Thymus (tissue), 11 donors: ENCODE measurements around the gene KCTD19. TPM values are rescaled to one million over a fixed set of nuclear protein-coding genes. Genes with fewer than 3 reads are reported as not detected.

Experiments
- DNase-seq, 9 donors: peaks; one replicate each; pipeline ENCODE4 v3.0.0-alpha.2; 2013; ENCODE audit warnings: low spot score in 9 of 9, low read depth in 6 of 9, missing footprints in 1 of 9
- H3K27ac ChIP-seq, 2 donors: one replicate each; pipeline ENCODE4 v1.5.1; 2013; ENCODE audit warnings: control low read depth in 1 of 2, low read depth in 1 of 2, low read length in 1 of 2, mild to moderate bottlenecking in 1 of 2, moderate library complexity in 1 of 2
- H3K27me3 ChIP-seq, 2 donors: one replicate each; pipeline ENCODE4 v1.5.1; 2013; ENCODE audit warnings: low read length in 1 of 2; ENCODE audit not compliant: control insufficient read depth in 2 of 2, insufficient read depth in 1 of 2
- H3K36me3 ChIP-seq, 2 donors: one replicate each; pipeline ENCODE4 v1.5.1; 2013; ENCODE audit warnings: low read length in 1 of 2, mild to moderate bottlenecking in 1 of 2, moderate library complexity in 1 of 2; ENCODE audit not compliant: control insufficient read depth in 2 of 2, insufficient read depth in 2 of 2
- H3K4me1 ChIP-seq, 2 donors: one replicate each; pipeline ENCODE4 v1.5.1; 2013; ENCODE audit warnings: low read length in 2 of 2; ENCODE audit not compliant: control insufficient read depth in 2 of 2, insufficient read depth in 2 of 2
- H3K4me3 ChIP-seq, 2 donors: one replicate each; pipeline ENCODE4 v1.5.1; 2013; ENCODE audit warnings: low read length in 2 of 2, control low read depth in 1 of 2, mild to moderate bottlenecking in 1 of 2
- H3K9me3 ChIP-seq, 2 donors: one replicate each; pipeline ENCODE4 v1.5.1; 2013; ENCODE audit warnings: low read length in 1 of 2, mild to moderate bottlenecking in 1 of 2; ENCODE audit not compliant: control insufficient read depth in 2 of 2, insufficient read depth in 1 of 2
- WGBS: extraction: QIAGEN DNeasy Blood & Tissue Kit; methylation state at CpG from one replicate; pipeline ENCODE4 v1.1.7; 2013; 5-methylcytosine and 5-hydroxymethylcytosine counted together
- polyA plus RNA-seq: library from polyadenylated mRNA; stranded (reverse); fragments of 200-250 nt; gene quantifications from one replicate; pipeline ENCODE4 v1.2.3, GENCODE V29; 2013
- total RNA-seq: library from RNA; stranded (reverse); fragments of 120-200 nt; gene quantifications from one replicate; pipeline ENCODE4 v1.2.4, GENCODE V29; 2013
- donor health status: healthy.

Gene KCTD19
- total and polyA plus RNA-seq, 2 donors = 0.19 to 0.34 TPM

- peaks cover 0 to 3% of the 10 kb centered on the region in 2 donors for H3K36me3 ChIP-seq
- H3K4me3 ChIP-seq = no peak overlapping the region
- no peaks in the 10 kb centered on the region for H3K9me3 ChIP-seq
- DNase-seq = no peak
- H3K27ac ChIP-seq = no peak overlapping the region
- no peaks in the 10 kb centered on the region for H3K4me1 ChIP-seq
- no peaks in the 10 kb centered on the region for H3K27me3 ChIP-seq
- WGBS = 98% methylated on average over 4 of the region's 4 CpGs
Measured at GRCh38 chr16:67271446-67271845, 55.1 kb downstream of the KCTD19 start.

- H3K4me3 ChIP-seq = no peak overlapping the region
- no peak overlapping the region for H3K27ac ChIP-seq
- DNase-seq = no peak
- H3K4me1 ChIP-seq = no peaks in the 10 kb centered on the region
- no peaks in the 10 kb centered on the region for H3K36me3 ChIP-seq
- WGBS = 91% methylated on average over 11 of the region's 11 CpGs
- H3K27me3 ChIP-seq = no peaks in the 10 kb centered on the region
- H3K9me3 ChIP-seq = no peaks in the 10 kb centered on the region
Measured at GRCh38 chr16:67270931-67271338, 55.6 kb downstream of the KCTD19 start.

GRCh38 chr16:67269766-67270165 lies 56.8 kb downstream of the KCTD19 start:
- 82% methylated on average over 5 of the region's 5 CpGs for WGBS
- H3K36me3 ChIP-seq = no peaks in the 10 kb centered on the region

GRCh38 chr16:67268136-67268579 lies 58.4 kb downstream of the KCTD19 start:
- Histone ChIP-seq H3K27me3 (peaks cover 0 to 8% of the 10 kb centered on the region in 2 donors), H3K4me3 (no peak overlapping the region), H3K4me1 (no peaks in the 10 kb centered on the region), H3K36me3 (no peaks in the 10 kb centered on the region), H3K9me3 (no peaks in the 10 kb centered on the region), H3K27ac (no peak overlapping the region)
- DNase-seq = no peak
- 95% methylated on average over 5 of the region's 5 CpGs for WGBS

More at GRCh38 chr16:67269766-67270165, 56.8 kb downstream of the KCTD19 start:
- DNase-seq = no peak
- H3K27ac ChIP-seq = no peak overlapping the region
- H3K9me3 ChIP-seq = no peaks in the 10 kb centered on the region
- no peak overlapping the region for H3K4me3 ChIP-seq
- peaks cover 0 to 7% of the 10 kb centered on the region in 2 donors for H3K27me3 ChIP-seq
- no peaks in the 10 kb centered on the region for H3K4me1 ChIP-seq

- Histone ChIP-seq H3K27ac (no peak overlapping the region), H3K4me1 (no peaks in the 10 kb centered on the region), H3K9me3 (no peaks in the 10 kb centered on the region), H3K36me3 (no peaks in the 10 kb centered on the region), H3K4me3 (no peak overlapping the region), H3K27me3 (peaks cover 0 to 10% of the 10 kb centered on the region in 2 donors)
- no peak for DNase-seq
- WGBS = 82% methylated on average over 8 of the region's 8 CpGs
Measured at GRCh38 chr16:67265834-67266233, 60.7 kb downstream of the KCTD19 start.

GRCh38 chr16:67264866-67265265 lies 61.7 kb downstream of the KCTD19 start:
- Histone ChIP-seq H3K36me3 (no peaks in the 10 kb centered on the region), H3K9me3 (no peaks in the 10 kb centered on the region), H3K4me1 (no peaks in the 10 kb centered on the region), H3K27me3 (peaks cover 0 to 10% of the 10 kb centered on the region in 2 donors), H3K27ac (no peak overlapping the region), H3K4me3 (no peak overlapping the region)
- WGBS = 96% methylated on average over 5 of the region's 5 CpGs
- DNase-seq = no peak

GRCh38 chr16:67264277-67264676 lies 62.3 kb downstream of the KCTD19 start:
- H3K27ac ChIP-seq = no peak overlapping the region
- H3K9me3 ChIP-seq = no peaks in the 10 kb centered on the region
- H3K36me3 ChIP-seq = no peaks in the 10 kb centered on the region
- H3K4me1 ChIP-seq = no peaks in the 10 kb centered on the region
- DNase-seq = no peak
- 92% methylated on average over 9 of the region's 9 CpGs for WGBS
- no peak overlapping the region for H3K4me3 ChIP-seq
- peaks cover 0 to 10% of the 10 kb centered on the region in 2 donors for H3K27me3 ChIP-seq

- H3K4me1 ChIP-seq = no peaks in the 10 kb centered on the region
- DNase-seq = no peak
- WGBS = 94% methylated on average over 3 of the region's 3 CpGs
- no peak overlapping the region for H3K27ac ChIP-seq
- H3K27me3 ChIP-seq = peaks cover 0 to 10% of the 10 kb centered on the region in 2 donors
- H3K9me3 ChIP-seq = no peaks in the 10 kb centered on the region
- no peak overlapping the region for H3K4me3 ChIP-seq
- no peaks in the 10 kb centered on the region for H3K36me3 ChIP-seq
Measured at GRCh38 chr16:67263201-67263600, 63.3 kb downstream of the KCTD19 start.

GRCh38 chr16:67260426-67261063 lies 66.0 kb downstream of the KCTD19 start:
- 79% methylated on average over 4 of the region's 4 CpGs for WGBS
- DNase-seq = peak in 1 of 9 donors; percentile 61
- no peak overlapping the region for H3K4me3 ChIP-seq
- H3K27me3 ChIP-seq = peaks cover 0 to 7% of the 10 kb centered on the region in 2 donors
- H3K36me3 ChIP-seq = no peaks in the 10 kb centered on the region
- no peaks in the 10 kb centered on the region for H3K9me3 ChIP-seq
- no peaks in the 10 kb centered on the region for H3K4me1 ChIP-seq
- H3K27ac ChIP-seq = no peak overlapping the region
